ENCODE data around the gene KLHL7.
"Not testable (repeated sequence)": the region's sequence is repeated elsewhere in the genome, so short reads cannot be mapped to it uniquely, and the experiment has no call there.

KLHL7 gene

DNA sequence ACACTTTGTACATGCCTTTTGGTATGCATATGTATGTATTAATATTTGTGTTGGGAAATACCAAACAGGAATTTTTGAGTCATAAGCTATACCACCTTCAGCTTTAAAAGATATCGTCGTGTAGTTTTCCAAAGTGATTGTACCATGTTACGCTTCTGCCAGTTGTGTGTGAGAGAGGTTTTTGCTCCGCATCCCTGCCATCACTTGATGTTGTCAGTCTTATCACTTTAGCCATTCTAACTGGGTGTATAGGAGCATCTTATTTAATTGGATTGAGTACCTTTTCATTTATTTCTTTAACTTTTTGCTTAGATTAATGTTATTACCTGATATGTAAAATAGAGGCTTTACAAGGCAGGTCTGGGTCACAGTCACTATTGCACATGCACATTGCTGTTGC, 3.4 kb downstream of the KLHL7 start:
- DNase-seq: no peak

DNA sequence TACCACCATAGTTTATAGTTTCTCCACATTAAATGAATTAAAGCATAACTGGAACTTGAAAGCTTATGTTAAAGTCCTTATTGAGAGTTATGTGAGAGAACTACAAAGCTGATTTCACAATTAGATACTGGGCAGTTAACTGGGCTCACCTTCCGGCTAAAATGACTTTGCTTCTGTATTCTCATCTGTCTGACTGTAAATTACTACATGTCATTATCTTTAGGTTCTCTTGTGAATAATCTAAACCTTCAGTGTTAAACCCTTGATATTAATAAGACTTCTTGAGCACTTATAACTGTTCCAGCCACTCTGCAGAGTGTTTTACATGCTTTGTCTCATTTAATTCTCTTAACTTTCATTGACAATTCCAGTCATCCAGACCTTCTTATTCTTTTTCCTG, 3.9 kb downstream of the KLHL7 start:
- no peak for DNase-seq

DNA sequence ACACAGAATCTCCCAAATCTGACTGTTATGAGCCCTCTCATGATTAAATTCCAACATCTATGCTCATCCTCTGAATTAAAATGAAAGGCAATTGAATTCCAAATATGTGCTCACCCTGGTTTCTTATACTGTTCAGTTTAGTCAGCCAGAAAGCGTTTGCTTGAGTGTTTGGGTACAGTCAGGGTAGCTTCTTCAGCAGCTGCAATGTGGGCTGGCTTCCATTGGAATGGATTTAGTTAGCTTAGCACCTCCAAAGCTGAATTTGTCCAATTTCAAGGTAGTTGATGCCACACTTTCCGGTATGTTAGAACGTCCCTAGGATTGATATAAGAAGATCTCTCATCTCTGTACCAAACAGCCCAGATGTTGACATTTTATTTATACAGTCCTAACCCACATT, 9.3 kb downstream of the KLHL7 start:
- no peak for DNase-seq

DNA sequence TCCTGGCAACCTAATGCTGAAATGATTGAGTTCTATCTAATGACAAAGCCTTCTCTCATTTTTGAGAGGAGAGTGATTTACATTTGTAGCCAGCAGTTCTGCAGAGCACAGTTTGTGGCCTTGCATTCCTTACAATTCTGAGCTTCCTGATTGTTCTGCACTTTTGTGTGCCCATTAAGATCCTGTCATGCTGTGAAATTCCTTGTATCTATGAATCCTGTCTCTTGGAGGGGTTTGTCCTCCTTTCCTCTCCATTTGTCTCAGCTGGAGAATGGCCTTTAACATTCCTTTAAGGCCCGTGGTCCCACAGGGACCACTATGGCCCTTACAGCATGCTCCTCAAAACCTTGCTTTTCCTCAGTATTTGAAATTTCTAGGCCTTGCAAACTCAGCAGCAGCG, 10.4 kb downstream of the KLHL7 start:
- no peak for DNase-seq

DNA sequence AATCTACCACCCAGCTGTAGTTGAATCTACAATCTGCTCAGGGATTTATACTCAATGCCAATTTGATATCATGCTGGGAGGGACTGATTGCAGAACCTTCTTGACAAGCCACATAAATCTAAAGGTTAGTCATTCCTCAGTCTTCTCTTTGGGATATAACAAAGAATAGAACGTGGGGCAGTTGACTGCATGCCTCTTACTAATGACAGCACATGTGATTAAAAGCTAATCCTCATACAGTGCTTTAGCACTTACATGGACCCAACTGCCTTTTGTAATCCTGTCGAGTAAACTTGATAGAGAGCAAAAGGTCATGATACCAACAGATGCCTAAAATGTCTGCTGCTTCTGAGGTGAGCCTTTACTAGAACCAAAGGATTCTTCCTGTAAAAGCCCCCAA, 12.3 kb downstream of the KLHL7 start:
- DNase-seq: no peak

DNA sequence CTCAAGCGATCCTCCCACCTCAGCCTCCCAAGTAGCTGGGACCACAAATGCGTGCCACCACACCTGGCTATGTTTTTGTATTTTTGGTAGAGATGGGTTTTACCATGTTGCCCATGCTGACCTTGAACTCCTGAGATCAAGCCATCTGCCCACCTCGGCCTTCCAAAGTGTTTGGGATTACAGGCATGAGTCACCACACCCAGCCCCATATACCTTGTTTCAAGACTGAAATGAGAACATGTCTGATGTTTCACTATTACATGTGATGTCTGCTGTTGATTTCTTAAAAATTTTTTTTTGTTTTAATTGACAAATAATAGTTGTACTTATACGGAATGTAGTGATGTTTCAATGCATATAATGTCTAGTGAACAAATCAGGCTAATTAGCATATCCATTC, 14.5 kb downstream of the KLHL7 start:
- no peak for DNase-seq

DNA sequence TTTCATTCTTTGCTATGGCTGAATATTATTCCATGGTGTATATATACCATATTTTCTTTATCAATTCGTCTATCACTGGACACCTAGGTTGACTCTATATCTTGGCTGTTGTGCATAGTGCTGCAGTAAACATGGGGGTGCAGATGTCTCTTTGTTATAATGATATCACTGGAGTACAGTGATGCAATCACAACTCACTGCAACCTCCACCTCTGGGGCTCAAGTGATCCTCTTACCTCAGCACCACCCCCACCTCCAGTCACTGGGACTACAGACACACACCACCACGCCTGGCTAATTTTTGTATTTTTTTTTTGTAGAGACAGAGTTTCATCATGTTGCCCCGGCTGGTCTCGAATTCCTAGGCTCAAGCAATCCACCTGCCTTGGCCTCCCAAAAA, 15.6 kb downstream of the KLHL7 start:
- DNase-seq: no peak

DNA sequence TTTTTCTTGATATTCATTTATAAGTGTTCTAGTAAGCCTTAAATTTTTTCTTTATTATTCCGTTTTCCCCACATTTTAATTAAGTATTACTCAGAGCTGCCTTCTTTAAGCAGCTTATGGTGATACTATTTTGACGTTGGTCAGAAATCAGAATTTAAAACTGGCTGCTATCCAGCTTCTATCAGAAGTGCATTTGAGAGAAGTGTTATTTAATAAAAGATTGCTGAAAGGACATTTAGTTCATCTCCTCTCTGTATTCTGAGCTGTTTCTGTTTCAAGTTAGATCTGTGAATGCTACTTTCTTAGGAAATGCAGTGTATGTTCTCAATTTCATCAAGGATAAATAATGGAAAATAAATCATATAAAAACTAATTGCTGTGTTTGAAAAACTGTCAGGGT, 17.4 kb downstream of the KLHL7 start:
- DNase-seq: no peak

DNA sequence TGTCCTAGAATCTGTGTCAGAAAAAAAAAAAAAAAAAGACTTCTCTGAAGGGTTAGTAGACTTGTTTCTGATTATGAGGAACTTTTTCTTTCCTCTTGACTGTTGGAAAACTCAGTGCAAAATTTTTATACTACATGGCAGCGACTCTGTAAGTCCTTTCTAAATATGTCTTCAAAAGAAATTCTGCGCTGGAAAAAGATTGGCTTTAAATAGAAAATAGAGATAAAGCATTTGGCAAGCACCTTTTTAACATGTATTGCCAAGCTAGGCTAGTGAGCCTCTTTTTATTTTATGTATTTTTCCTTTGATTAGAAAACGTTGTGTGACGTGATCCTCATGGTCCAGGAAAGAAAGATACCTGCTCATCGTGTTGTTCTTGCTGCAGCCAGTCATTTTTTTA, 17.9 kb downstream of the KLHL7 start:
- no peak for DNase-seq

DNA sequence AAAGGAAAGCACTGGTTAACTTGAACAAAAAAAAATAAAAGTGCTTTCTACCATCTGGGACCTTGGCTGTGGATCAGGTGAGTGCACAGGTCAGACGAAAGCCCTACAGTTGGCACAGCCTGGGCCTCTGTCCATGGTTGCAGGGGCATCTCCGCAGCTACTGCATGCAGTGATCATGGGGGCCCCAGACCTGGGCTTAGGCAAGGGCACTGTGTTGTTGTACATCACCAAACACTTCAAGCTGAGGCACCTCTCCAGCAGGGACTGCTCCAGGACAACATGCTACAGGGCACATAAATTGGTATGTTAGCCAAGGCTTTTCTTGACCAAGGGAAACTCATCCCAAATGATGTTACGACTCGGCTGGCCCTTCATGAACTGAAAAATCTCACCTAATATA, 23.5 kb downstream of the KLHL7 start:
- DNase-seq: no peak

DNA sequence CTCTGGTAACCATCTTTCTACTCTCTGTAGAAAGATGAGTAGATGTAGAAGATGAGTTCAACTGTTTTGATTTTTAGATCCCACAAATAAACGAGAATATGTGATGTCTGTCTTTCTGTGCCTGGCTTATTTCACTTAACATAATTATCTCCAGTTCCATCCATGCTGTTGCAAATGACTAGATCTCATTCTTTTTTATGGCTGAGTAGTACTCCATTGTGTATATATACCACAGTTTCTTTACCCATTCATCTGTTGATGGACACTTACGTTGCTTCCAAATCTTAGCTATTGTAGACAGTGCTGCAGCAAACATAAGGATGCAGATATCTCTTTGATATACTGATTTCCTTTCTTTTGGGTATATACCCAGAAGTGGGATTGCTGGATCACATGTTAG, 26.2 kb downstream of the KLHL7 start:
- DNase-seq: not testable (repeated sequence)

DNA sequence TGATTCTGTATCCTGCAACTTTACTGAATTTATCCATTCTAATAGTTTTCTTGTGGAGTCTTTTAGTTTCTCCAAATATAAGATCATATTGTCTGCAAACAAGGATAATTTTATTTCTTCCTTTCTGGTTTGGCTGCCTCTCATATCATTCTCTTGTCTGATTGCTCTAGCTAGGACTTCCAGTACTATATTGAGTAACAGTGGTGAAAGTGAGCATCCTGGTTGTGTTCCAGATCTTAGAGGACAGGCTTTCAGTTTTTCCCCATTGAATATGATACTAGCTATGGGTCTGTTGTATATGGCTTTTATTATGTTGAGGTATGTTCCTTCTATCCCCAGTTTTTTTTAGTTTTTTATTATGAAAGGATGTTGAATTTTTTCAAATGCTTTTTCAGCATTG, 28.2 kb downstream of the KLHL7 start:
- DNase-seq: no peak

DNA sequence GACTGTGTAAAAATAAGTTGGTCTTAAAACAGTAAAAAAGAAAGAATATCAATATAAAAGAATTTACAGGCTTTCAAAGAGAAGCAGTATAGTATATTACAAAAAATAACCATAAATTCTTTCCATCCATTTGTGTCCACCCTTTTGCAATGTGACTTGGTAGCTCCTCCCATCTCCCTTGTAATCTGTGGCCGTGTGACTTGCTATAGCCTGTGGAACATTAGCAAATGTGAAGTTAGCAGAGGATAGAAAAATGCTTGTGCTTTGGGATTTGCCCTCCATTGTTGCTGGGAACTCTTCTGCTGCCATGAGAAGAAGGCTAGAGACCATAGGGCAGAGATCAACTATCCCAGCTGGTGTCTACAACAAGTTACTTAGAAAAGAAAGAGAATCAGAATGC, 30.2 kb downstream of the KLHL7 start:
- no peak for DNase-seq

DNA sequence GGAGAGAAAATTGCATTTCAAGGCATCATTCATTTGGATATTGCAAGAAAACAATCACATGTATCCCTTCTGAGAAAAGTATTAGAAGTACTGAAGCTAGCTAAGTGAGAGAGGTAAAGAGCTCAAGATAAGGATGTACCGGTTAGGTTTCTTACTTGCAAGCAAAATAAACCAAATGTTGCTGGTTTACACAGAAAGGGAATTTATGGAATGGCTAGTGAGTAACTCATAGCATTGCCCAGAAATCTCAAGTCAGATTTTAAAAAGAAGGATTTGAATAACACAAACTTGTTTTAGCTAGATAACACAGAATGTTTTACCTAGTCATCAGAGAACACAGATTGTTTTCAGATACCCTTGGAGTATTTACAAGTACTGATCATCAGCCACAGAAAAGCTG, 30.6 kb downstream of the KLHL7 start:
- no peak for DNase-seq

DNA sequence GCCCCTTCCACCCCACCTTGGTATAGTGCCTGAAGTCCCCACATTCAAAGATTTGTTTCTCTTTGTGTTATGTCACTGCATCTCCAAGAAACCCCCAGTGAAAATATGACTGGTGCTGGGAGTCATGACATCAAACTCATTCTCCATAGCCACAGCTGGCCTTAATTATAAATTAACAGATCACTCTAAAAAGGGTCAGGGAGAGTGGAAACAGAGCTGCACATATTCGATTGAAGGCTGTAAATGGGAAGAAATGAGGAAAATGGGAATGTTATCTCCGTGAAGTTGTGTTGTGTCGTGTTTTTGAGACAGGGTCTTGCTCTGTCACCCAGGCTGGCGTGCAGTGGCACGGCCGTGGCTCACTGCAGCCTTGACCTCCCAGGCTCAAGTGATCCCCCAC, 52.1 kb downstream of the KLHL7 start:
- DNase-seq: no peak

DNA sequence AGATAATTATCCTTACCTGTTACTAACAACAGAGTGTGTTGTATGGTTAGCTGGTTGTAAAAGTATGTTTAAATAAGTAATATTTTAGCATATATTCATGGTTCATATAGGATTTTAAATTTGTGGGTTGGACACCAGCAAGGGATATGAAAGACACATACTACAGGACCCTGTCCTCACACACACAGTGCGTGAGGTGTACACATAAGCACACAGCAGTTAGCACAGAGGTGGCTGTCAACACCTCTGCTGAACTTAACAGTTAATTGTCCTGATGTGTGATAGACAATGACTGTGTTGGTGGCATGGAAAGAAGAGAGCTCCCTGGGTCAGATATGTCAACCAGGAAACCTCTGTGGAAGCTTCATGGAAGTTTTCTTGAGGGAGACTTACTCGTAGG, 53.0 kb downstream of the KLHL7 start:
- DNase-seq: no peak

DNA sequence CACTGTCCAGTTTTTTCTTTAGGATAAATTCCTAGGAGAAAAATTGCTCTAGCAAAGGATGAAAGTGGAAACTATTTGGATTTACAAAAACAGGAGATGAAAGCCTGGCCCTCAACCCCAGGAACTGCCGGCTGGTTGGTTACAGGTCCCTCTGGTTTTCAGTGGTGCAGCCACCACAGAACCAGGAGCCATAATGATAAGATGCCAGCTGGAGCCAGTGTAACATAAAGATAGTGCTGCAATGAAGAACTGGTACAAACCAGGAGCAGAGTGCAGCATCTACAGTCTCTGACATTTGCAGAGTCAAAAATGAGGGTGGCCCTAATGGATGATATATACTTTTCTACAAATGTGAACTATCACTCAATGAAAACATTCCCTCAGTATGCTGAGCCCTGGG, 55.9 kb downstream of the KLHL7 start:
- no peak for DNase-seq

DNA sequence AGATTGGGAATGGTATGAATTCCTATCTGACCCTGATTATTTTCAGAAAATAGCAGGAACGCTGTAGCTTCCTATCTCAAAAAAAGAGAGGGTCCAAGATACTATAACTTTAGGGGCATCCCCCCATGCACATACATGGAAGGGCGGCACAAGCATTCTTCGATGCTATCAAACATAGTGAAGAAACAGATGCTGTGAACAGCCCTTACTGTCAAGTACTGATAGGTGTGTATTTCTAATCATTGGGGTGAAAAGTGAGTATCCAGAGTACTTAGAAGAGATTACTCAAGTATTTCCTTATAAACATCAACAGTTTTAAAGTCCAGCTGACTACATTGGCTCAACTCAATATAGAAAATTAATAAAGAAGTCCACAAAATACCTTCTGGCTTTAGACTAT, 59.3 kb downstream of the KLHL7 start:
- no peak for DNase-seq

DNA sequence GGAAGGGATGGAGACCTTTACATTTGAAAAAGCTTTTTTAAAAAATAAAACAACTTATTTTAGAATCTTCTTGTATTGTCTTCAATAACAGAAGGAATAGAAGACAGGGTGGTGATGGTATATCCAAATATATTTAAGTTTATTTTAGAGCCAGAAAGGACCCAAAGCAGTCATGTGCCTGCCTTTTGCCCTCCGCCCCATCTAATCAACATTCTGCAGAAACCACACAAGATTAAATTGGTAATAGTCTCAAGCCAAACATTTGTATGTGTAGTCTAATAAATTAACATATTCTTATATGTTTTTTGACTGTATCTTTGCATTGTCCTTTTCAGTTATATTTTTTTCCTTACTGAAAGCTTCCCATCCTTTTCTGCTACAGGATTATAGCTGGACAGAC, 59.7 kb downstream of the KLHL7 start:
- no peak for DNase-seq

DNA sequence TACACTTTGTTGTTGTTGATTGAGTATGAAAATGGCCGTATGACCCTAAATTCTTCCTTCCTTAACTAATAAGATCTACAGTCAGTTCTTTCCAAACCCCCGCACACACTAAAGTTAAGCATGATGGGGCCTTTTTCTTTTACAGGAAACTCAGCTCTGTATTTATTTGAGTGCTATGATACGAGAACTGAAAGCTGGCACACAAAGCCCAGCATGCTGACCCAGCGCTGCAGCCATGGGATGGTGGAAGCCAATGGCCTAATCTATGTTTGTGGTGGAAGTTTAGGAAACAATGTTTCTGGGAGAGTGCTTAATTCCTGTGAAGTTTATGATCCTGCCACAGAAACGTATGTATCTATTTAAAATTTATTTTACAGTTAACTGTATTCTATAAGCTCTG, 62.1 kb downstream of the KLHL7 start:
- DNase-seq: no peak

DNA sequence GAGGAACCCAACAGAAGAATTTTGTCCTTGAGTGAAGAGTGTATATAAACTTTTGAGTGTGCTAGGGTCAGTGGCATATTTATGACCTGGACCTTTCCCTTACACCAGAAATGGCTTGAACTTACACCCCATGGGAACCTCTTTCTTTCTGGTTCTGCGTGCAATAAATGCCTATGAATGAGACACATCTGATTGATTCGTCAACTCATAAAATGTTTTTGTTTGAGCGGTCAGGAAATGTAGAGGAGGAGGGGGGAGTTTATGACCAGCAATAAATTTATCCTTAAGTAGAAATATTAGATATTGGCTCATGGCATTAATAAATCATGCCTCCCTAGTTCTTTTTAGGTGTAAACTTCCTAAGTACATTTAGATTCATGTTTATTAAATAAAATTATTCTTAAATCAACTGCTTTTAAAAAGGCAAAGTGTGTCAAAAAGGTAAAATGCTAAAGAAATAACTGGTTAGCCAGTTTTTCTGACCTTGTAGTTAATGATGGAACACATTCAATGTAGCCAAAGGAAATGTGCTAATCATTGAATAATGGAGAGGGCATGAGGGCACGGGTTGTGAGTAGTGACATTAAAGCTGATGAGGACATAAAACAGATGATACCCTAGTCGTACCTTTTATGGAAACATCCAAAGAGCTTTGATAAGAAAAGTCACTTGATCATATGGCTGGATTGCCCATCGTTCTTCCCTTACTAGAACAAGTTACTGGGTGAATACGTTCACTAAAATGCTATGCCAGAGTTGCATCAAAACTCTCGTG, 62.7 kb downstream of the KLHL7 start:
- DNase-seq: no peak

DNA sequence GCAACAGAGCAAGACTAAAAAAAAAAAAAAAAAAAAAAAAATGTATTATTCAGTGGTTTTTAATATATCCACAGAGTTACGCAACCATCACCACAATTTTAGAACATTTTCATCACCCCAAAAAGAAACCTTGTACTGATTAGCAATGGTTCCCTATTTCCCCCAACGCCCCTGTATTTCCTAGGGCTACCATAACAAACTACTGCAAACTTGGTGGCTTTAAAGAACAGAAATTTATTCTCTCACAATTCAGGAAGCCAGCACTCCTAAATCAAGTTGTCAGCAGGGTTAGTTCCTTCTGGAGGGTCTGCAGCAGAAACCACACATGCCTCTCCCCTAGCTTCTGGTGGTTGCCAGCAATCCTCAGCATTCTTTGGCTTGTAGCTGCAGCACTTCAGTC, 70.4 kb downstream of the KLHL7 start:
- no peak for DNase-seq

DNA sequence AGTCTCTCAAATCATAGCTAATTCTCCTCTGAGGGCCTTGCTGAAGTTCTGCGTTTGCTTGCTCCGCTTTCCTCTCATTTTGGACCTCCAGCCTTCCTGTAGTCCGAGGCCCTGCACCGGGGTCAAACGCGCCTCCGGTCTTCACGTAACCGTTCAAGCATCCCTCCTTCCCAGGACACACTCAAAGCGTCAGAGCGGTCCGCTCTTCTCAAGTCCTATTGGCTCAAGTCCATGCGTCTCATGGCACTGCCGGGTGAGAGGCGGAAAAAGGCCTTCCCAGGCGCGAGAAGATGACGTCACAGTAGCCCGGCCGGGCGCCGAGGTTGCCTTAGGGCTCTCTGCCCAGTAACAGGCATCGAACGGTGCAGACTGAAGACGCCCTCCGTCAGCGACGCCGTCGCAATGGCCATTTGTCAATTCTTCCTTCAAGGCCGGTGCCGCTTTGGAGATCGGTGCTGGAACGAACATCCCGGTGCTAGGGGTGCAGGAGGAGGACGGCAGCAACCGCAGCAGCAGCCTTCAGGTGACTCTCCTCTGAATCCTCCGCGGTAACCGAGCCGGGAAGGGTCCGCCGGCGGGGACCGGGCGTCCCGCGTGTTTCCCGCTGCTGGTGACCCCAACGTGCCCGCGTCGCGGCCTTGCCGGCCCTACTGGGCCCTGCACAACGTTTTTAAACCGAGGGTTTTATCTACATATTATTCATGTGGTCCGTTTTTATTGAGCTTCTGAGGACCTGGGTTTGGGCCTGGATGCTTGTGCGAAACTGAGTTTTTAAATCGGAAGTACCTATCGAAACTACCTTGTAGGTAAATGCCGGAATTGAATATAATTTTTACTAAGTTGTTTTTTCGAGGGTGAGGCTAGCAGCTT, 76.3 kb downstream of the KLHL7 start, which contains the start of gene NUP42:
Gene NUP42, plus strand, starts transcription at position 365 of the 870 bp plus-strand sequence. Its CDS starts 38 bp downstream, at position 403.
- DNase-seq: peak; percentile 93

DNA sequence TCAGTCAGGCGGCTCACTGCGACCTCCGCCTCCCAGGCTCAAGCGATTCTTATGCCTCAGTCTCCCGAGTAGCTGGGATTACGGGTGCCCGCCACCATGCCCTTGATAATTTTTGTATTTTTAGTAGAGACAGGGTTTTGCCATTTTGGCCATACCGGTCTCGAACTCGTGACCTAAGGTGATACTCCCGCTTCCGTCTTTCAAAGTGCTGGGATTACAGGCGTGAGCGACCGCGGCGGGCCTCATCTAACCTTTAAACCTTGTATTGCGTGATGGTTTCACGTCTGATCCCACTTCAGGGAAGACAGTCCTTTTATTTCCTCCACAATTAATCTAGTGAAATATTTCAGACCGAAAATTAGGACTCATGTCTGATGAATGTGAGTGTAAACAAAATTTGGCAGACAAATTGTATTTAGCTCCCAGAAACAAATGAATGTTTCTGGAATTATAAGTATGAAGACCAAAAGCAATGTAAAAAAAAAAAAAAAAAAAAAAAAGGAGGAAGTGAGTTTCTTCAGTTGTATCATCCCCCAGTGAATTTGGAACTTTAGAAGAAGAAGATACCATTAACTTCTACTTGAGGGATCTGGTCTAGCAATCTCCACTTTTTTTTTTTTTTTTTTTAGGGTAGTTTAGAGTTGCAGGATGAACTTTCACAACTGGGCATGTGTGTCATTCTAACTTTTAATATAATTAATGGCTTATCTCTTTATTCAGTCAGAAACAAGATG, 77.9 kb downstream of the KLHL7 start:
- no peak for DNase-seq

All from activated T-cell treated with anti-CD3 and anti-CD28 coated beads, Interleukin-2, amount 50 U/mL, for 1 hour (primary cell).